HG02763 (cell line): Measurements from ENCODE around the gene RAPH1.
A peak's percentile ranks its signal among the peaks of the same experiment; 100 is the strongest.
"Not testable (repeated sequence)": the region's sequence is repeated elsewhere in the genome, so short reads cannot be mapped to it uniquely, and the experiment has no call there.

Experiments
- ATAC-seq: cut with Tn5 transposase; IDR thresholded peaks from one replicate; pipeline ENCODE4 v1.9.1; 2021; ENCODE audit warnings: mild to moderate bottlenecking, moderate library complexity; ENCODE audit not compliant: unreplicated experiment

The RAPH1 gene

GRCh38 chr2:203547356-203547755 is 12.3 kb upstream of the RAPH1 start:
- no peak for ATAC-seq

DNA sequence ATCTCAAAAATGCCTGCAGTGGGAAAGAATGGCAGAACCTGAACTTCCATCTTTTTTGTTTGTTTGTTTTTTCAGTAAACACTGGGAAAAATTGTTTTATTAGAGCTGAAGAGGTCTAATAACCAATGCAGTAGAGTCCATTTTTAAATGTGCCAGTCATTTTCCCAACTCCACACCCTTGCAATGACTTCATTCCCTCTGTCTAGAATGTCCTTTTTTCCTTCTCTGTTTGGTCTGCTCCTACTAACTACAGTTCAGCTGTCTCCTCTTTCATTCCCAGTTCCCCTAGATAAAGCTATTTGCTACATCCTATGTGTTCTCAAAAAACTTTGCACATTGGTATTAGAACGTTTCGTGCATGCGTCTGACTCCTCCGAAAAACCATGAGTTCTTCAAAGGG is 9.3 kb upstream of the RAPH1 start:
- no peak for ATAC-seq

- no peak for ATAC-seq
Observed at GRCh38 chr2:203543898-203544328, 8.8 kb upstream of the RAPH1 start.

GRCh38 chr2:203540598-203540997 is 5.5 kb upstream of the RAPH1 start:
- not testable (repeated sequence) for ATAC-seq

DNA sequence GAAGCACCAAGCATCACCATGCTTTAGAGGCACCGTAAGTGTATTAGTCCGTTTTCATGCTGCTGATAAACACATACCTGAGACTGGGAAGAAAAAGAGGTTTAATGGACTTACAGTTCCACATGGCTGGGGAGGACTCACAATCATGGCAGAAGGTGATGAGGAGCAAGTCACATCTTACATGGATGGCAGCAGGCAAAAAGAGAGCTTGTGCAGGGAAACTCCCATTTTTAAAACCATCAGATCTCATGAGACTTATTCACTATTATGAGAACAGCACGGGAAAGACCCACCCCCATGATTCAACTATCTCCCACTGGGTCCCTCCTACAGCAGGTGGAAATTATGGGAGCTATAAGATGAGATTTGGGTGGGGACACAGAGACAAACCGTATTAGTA is 3.1 kb upstream of the RAPH1 start:
- not testable (repeated sequence) for ATAC-seq

- ATAC-seq, result not testable (repeated sequence)
Observed at GRCh38 chr2:203536586-203536951, 1.5 kb upstream of the RAPH1 start.

DNA sequence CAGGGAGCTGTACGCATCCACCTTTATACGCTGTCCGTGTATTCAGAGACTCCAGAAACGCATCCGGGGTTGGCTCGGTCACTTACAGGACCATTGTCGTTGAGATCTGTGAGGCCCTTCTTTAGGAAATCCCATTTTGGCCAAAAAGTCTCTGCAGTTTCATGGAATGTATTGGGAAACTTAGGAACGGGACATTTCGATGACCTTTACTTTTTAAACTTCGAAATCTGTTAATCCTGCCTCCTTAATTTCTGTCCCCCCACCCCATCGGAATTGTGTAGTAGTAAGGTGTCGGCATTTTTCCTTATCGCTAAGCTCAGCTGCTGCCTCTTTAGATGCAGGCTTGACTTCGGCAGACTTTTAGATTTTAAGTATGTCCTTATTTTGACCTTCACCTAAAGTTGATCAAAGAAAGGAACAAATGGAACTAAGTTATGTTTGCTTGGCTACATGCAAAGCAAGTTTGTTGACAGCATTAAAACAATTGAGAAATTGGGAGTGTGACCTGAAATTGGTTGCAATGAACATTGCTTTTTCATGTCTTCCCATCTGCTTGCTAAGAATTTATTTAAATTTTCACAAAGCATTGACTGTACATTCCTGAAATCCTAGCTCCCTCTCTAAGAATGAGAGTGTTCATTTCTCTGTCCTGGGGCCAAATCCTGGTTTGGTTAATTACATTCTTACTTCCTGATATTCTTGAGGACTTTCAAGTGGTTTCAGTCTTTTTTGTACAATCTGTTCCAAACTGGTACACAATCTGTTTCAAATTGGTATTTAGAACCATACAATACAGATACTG is 884 bp upstream of the RAPH1 start:
- ATAC-seq, result no peak

DNA sequence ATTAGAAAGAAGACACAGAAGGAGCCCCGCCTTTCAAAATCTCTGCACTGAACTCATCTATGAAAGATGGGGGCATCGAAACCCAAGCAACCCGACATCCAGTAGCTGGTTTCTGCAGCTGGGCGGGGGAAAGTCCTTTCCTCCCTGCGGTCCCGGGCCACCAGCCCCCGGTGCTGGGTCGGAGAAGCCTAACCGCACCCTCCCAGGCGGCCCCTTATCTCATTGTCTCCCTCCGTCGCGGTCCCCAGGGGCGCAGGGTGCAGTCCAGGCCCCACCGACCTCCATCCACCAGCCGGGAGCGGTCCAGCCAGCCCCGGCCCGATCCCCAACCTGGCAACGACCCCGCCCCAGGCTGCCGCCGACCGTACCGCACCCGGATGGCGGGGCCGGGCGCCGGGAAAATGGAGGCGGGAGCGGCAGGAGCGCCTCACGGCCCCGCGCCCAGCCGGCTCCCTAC is 452 bp downstream of the RAPH1 start:
- peak; percentile 38 for ATAC-seq

DNA sequence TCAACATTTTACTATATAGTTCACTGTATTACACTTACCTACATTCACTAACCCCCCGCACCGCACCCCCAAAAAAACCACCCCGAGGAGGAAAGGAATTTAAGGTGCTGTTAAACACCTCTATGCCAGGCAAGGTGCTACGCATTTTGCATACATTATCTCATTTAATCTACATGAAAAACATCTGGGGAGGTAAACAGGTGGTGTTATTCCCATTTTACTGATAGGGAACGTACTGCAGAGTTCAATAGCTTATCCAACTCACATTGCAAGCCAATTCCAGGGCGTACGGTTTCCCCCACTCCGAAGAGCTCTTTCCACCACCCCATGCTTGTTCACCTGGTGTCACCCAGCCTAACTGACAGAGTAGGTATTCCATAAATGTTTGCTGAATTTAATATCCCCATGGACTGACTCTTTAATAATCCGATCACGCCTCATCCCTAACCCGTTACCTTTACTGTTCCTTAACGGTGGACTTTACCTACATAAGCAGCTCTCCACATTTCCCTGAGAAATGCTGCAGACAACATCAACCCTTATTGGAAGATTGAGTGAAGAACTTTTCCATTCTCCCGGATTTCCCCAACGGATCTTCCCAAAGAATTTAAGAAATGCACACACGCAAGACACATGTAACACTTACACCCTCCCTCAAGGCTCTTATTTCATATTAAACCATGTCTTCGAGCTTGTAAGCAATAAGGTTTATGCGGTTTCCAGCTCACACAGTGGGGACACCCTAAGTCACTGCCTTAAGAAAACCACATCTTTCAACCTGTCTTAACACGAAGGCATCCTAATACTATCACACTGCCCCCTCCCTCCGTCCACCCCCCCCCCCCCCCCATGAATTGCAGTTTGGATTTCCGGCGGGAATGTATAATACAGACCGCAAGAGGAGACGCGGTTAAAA is 1.2 kb downstream of the RAPH1 start:
- ATAC-seq, result no peak

DNA sequence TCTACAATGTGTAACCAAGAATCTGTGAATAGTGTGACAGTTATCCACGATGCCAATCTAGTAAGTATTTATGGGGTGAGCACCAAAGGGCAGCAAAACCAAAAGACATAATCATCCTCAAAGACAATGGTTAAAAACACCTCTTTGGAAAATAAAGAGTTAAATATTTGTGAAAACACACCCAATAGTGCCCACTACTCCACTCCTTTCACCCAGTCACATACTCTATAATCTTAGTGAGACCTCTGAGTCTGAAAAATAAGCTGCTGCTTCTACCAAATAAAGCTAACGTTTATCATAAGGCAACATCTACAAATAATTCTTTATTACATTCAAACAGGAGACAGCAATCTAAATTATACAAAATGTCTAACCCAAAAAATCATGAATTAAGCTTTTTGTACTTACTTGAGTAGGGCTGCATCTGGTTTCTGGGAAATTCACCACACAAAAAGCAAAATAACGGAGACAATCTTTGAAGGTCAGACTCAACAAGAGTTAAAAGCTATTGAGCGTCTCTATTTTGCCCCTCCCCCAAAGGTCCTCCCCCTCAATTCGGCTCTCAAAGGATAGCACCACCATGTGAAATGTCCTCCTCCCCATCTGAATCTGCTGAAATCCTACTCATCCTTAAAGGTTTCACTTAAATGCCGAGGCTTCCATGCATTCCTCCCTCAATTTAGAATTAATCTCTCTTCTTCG is 2.0 kb downstream of the RAPH1 start:
- ATAC-seq, result no peak

GRCh38 chr2:203527719-203528118 is 7.4 kb downstream of the RAPH1 start:
- ATAC-seq, result no peak

DNA sequence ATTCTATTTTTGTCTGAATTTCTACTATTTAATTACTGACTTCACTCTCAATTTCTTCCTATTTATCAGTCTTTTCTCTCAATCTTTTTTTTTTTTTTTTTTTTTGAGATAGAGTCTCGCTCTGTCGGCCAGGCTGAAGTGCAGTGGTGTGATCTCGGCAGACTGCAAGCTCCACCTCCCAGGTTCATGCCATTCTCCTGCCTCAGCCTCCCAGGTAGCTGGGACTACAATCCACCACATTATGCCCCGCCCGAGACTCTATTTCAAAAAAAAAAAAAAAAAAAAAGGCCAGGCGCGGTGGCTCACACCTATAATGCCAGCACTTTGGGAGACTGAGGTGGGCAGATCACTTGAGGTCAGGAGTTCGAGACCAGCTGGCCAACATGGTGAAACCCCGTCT is 21.8 kb downstream of the RAPH1 start:
- ATAC-seq, result not testable (repeated sequence)

GRCh38 chr2:203510941-203511305 is 24.2 kb downstream of the RAPH1 start:
- no peak for ATAC-seq

GRCh38 chr2:203510256-203510940 is 24.7 kb downstream of the RAPH1 start:
- ATAC-seq, result no peak

- not testable (repeated sequence) for ATAC-seq
Observed at GRCh38 chr2:203503460-203503859, 31.6 kb downstream of the RAPH1 start.

GRCh38 chr2:203501873-203502272 is 33.2 kb downstream of the RAPH1 start:
- ATAC-seq, result no peak

- ATAC-seq, result no peak
Observed at GRCh38 chr2:203500951-203501350, 34.1 kb downstream of the RAPH1 start.

GRCh38 chr2:203500297-203500696 is 34.8 kb downstream of the RAPH1 start:
- ATAC-seq, result no peak

- ATAC-seq, result no peak
Observed at GRCh38 chr2:203498161-203498560, 36.9 kb downstream of the RAPH1 start.

GRCh38 chr2:203492965-203493364 is 42.1 kb downstream of the RAPH1 start:
- ATAC-seq, result no peak

DNA sequence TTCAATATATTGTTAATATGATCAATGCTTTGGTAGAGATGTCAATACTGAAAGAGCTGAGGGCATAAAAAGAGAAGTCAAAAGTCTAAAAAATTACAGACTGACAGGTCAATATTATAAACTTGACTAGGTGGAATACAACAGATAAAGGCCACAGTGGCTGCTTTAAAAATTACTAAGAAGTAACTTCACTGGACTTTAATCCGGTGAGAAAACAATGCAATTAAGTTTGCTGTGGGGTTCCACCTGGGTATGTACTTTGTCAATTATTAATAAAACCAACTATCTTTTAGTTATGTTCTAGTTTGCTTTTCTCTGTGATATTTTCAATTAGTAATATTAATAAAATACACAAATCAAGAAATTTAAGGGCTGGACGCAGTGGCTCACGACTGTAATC is 44.7 kb downstream of the RAPH1 start:
- ATAC-seq, result no peak
